Stimulated activated CD8-positive, alpha-beta memory T cell treated with anti-CD3 and anti-CD28 coated beads, Interleukin-15, amount 100 ng/mL, for 24 hours (primary cell): ENCODE data around the gene SYT7.

Source experiments
- DNase-seq: peaks from one replicate; pipeline ENCODE4 v3.0.0-alpha.2; 2020; ENCODE audit warnings: low read depth

Gene SYT7

GRCh38 chr11:61553373-61554171 is 27.3 kb downstream of the SYT7 start:
- no peak for DNase-seq

GRCh38 chr11:61552108-61552635 is 28.7 kb downstream of the SYT7 start:
- no peak for DNase-seq

DNA sequence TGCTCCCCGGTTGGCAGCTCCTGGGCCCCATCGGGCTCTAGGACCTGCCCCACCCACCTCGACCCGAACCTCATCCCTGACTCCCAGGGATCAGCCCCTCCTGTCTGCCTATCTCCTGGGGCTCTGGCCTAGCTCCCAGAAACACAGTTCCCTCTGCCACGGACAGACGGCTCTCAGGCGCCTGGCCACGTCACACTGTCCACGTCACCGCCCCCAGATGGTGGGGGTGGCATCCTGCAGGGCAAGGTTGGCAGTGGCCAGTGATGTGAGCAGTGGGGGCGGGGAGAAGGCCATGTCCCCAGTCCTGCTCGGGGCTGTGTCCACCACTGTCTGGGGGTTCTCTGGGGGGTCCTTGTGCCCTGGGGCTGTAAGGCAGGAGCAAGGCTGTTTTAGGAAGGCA is 29.2 kb downstream of the SYT7 start:
- no peak for DNase-seq

- DNase-seq, result no peak
Measured at GRCh38 chr11:61550665-61551227, 30.1 kb downstream of the SYT7 start.

GRCh38 chr11:61549662-61550568 is 31.0 kb downstream of the SYT7 start:
- DNase-seq, result no peak

GRCh38 chr11:61549177-61549576 is 31.7 kb downstream of the SYT7 start:
- no peak for DNase-seq

- DNase-seq, result no peak
Measured at GRCh38 chr11:61547246-61547645, 33.6 kb downstream of the SYT7 start.

DNA sequence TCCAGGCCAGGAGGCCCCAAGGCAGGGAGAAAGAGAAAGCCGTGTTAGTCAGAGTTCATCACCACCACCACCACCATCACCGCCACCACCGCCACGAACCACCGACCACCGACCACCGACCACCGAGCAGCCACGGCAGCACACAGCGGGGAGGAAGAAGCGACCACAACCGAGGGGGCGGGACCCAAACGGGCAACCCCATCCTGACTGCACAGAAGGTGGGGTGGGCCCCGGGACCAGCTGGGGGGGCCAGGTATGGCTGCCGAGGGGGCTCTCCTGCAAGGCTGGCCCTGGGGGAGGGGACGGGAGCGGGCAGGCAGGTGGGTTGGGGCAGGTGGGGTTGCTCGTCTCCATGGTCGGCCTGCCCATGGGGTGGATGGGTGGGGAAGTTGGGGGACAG is 34.2 kb downstream of the SYT7 start:
- DNase-seq, result no peak

DNA sequence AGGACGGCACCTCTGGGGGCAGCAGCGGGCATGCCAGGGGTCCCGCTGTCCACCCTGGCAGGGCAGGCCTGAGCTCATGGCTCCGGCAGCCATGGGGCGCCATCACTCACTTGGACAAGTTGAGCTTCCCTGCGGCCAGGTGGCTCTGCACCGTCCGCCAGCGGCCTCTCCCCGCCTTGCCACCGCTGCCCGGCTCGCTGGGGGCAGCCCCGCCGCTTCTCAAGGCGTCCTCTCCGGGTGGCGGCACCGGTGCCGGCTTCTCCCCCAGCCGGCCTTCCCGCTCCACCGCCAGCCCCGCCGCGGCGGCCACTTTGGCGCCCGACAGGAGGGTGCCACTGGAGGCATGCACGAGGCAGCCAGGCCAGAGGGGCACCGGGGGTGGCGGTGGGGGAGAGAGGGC is 35.0 kb downstream of the SYT7 start:
- no peak for DNase-seq

- no peak for DNase-seq
Measured at GRCh38 chr11:61545341-61545740, 35.5 kb downstream of the SYT7 start.

DNA sequence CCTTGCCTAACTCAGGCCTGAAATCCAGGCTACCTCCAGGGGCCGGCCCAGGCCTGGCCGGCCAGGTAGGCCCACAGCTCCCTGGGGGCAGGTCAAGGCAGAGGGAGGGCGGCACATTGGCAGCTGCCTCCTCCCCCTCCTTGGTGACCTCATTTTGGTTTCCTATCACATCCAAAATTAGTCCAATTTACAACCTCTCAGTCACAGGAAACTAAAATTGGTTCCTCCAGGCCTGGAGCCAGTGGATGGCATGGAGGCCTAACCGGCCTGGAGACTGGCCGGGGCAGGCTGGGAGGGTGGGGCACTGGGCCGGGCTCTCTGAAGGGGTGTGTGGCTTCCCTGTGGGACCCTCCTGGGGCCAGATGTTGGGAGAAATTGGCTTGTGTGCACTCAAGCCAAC is 36.4 kb downstream of the SYT7 start:
- no peak for DNase-seq

DNA sequence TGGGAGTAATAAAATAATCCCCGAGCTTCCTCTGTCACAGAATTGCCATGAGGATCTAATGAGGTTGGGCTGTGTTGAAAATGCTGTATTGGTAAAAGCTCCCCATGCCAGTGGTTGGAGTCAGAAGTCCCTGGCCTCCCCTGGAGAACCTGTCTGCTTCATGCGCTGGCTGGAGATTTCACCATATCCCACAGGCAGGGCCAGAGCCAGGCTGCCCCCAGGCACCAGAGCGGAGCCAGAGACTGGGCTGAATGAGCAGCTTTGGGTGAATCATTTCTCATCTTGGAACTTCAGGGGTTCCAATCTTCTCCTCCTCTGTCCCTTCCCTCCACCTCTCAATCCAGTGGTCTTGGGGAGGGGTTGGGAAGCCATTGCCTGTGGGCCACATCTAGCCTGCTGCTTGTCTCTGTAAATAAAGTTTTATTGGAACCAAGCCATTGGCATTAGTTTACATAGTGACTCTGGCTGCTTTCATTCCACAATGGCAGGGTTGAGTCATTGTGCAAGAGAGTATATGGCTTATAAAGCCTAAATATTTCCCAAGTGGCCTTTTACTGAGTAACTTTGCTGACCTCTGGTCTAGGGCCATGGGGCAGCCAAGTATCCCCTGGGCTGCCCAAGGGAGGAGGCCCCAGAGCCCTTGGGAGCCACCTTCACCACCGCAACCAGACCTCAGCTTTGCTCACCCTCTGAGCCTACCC is 37.1 kb downstream of the SYT7 start:
- no peak for DNase-seq

DNA sequence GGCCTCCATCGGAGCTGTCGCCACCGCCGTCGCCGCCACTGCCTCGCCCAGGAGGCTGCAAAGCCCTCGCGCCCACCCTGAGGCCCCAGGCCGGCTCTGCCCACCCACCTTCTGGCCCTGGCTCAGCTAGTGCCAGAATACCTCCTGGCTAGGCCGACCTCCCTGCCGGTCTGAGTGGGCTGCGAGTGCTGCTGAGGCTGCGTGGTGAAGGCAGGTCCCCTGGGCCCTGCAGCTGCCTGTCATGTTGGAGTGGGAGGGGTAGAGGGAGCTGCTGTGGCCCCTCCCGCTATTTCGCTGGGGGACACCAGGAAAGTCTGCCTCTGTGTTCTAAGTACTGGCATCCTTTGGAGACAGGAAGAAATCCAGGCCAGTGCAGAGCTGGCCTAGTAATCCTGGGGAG is 38.2 kb downstream of the SYT7 start:
- DNase-seq, result no peak

DNA sequence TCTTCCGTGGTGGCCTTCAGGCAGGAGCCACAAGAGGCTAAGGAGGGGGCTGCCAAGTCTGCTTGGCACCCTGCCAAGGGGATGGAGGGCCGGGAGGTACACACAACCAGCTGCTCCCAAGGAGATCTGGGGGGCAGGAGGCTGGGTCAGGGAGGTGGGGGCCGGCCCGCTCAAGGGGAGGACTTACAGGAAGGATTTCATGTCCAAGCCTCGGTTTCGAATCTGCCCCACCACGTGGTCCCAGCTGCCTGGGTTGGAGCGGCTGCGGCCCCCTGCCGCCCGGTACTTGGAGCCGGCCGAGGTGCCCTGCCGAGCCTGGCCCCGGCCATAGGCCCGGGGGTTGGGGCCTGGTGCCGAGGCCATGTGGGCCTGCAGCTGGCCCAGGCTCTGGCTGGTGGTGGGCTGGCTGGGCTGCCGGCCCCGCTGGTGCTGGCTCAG is 38.8 kb downstream of the SYT7 start:
- DNase-seq, result no peak

GRCh38 chr11:61541598-61541997 is 39.3 kb downstream of the SYT7 start:
- DNase-seq, result no peak

DNA sequence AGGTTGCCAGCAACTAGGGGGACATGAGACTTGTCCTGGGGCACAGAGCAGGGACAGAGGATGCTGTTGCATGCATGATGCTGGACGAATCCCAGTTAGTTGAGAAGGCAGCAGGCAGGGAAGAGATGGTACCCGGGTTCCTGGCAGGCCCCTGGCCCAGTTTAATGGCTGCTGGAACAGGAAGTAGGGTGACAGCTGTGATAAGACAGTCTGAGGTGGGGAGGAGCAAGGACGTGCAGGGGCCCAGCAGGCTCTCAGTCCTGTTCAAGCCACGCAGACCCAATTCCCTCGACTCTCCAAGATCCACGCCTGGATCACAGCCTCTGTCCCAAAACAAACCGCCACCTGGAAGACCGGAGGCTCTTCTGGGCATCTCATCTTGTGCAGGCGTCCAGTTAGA is 40.3 kb downstream of the SYT7 start:
- no peak for DNase-seq

- no peak for DNase-seq
Measured at GRCh38 chr11:61539831-61540357, 41.0 kb downstream of the SYT7 start.

GRCh38 chr11:61539006-61539405 is 41.9 kb downstream of the SYT7 start:
- DNase-seq, result no peak

DNA sequence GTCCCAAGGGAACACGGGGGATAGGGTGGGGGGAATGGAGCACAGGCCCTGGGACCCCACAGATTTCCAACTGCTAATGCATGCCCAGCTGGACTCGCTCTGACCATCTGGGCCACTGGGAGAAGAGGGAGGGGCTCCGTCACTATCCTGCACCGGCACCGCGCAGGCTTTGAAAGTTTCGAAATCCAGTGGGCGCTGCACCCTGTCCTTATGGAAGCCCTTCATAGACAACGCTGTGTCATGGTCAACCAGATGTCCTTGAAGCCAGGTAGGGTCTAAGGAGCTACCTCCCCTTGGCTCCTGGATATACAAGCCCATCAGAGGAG is 42.3 kb downstream of the SYT7 start:
- DNase-seq, result no peak

- no peak for DNase-seq
Measured at GRCh38 chr11:61537326-61537725, 43.5 kb downstream of the SYT7 start.

DNA sequence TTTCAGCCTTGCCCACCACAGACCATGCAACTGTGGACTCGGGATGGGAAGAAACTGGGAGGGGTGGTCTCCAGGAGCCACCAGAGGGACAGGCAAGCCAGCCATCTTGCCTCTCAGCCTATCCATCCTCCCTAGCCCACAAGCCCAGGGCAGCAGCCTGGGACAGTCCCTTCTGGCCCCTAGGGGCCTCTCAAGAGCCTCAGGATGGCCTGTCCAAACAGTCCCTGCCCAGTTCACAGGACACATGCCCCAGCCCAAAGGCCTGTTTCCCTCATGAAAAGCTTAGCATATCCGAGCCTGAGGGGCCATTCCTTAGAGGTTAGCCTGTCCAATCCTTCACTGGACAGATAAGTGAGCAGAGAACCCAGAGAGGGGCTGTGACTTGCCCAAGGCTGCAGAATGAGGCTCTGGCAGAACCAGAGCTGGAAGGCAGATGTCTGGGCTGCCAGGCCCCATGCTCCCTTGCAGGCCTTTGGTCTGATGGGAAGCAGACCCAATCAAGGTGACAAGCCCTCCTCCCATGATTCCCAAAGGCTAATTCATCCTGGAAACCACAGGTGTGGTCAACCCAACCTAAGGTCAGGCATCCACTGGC is 44.1 kb downstream of the SYT7 start:
- DNase-seq, result no peak
